Cardiac septum (tissue), 1 donor: Measurements from ENCODE around the gene SUFU. TPM values are rescaled to one million over a fixed set of nuclear protein-coding genes. Genes with fewer than 3 reads are reported as not detected.

Source experiments
- total RNA-seq: library from RNA; stranded (reverse); fragmentation: NEBNext Ultra II Directional; extraction: Animal tissue kit (Norgen Biotek cat#: 25700); gene quantifications from one replicate; pipeline ENCODE4 v1.2.1, GENCODE V29; 2021
- donor health status: DM: no; HTN: no; CAD: no.

The SUFU gene
- total RNA-seq, 1 donor from 2014 or later, result 6.1 TPM

Other genes starting within 250 kb of the SUFU start
- 20.5 TPM for gene NFKB2, start 108.3 kb upstream of the SUFU start, total RNA-seq
- 1.7 TPM for gene PSD, start 85.2 kb upstream of the SUFU start, total RNA-seq
- gene FBXL15, start 83.1 kb upstream of the SUFU start, total RNA-seq, result 12.1 TPM
- gene CUEDC2, start 71.4 kb upstream of the SUFU start, total RNA-seq, result 62.4 TPM
- gene C10orf95, start 52.4 kb upstream of the SUFU start, total RNA-seq, result not detected
- gene ACTR1A, start 1.3 kb upstream of the SUFU start, total RNA-seq, result 123 TPM
- gene TRIM8, start 140.5 kb downstream of the SUFU start, total RNA-seq, result 99.6 TPM
- gene ARL3, start 210.4 kb downstream of the SUFU start, total RNA-seq, result 13.1 TPM
- 2.8 TPM for gene SFXN2, start 210.7 kb downstream of the SUFU start, total RNA-seq
- gene WBP1L, start 240.0 kb downstream of the SUFU start, total RNA-seq, result 19.2 TPM